GM21786 (cell line): ENCODE data around the gene FADS1.

Experiments
- ATAC-seq: cut with Tn5 transposase; IDR thresholded peaks from one replicate; pipeline ENCODE4 v1.9.1; 2021; ENCODE audit not compliant: unreplicated experiment

Gene FADS1

GRCh38 chr11:61778357-61778886 lies 38.4 kb downstream of the FADS1 start:
- no peak for ATAC-seq

- ATAC-seq: no peak
These were observed 39.3 kb downstream of the FADS1 start for GRCh38 chr11:61777234-61778090.

GRCh38 chr11:61776561-61777075 lies 40.2 kb downstream of the FADS1 start:
- ATAC-seq: no peak

- ATAC-seq: no peak
These were observed 40.9 kb downstream of the FADS1 start for GRCh38 chr11:61775606-61776554.

GRCh38 chr11:61775106-61775505 lies 41.7 kb downstream of the FADS1 start:
- ATAC-seq: no peak

GRCh38 chr11:61774411-61774810 lies 42.4 kb downstream of the FADS1 start:
- no peak for ATAC-seq

GRCh38 chr11:61773809-61774208 lies 43.0 kb downstream of the FADS1 start:
- ATAC-seq: no peak

GRCh38 chr11:61773356-61773755 lies 43.4 kb downstream of the FADS1 start:
- ATAC-seq: no peak

GRCh38 chr11:61771985-61772455 lies 44.8 kb downstream of the FADS1 start:
- ATAC-seq: no peak

- ATAC-seq: no peak
These were observed 45.5 kb downstream of the FADS1 start for GRCh38 chr11:61771195-61771894.

- ATAC-seq: no peak
These were observed 46.7 kb downstream of the FADS1 start for GRCh38 chr11:61769946-61770683.

- ATAC-seq: no peak
These were observed 47.5 kb downstream of the FADS1 start for GRCh38 chr11:61769169-61769920.

GRCh38 chr11:61768376-61769076 lies 48.3 kb downstream of the FADS1 start:
- ATAC-seq: no peak

- no peak for ATAC-seq
These were observed 50.4 kb downstream of the FADS1 start for GRCh38 chr11:61766353-61766841.

GRCh38 chr11:61765550-61766253 lies 51.1 kb downstream of the FADS1 start:
- no peak for ATAC-seq

GRCh38 chr11:61764606-61765260 lies 52.1 kb downstream of the FADS1 start:
- ATAC-seq: no peak

- ATAC-seq: no peak
These were observed 52.7 kb downstream of the FADS1 start for GRCh38 chr11:61763930-61764605.
